Measurements from ENCODE around the gene SMIM36.
"Not testable (repeated sequence)": the region's sequence is repeated elsewhere in the genome, so short reads cannot be mapped to it uniquely, and the experiment has no call there.

Gene SMIM36

GRCh38 chr17:55448681-55449080 lies 62.6 kb downstream of the SMIM36 start:
- Histone ChIP-seq H2AFZ (ENCODE audit: low read depth, low read length) (no peak overlapping the region), H3K27me3 (ENCODE audit: control insufficient read depth in 1 of 2, insufficient read depth in 1 of 2, low read length in 2 of 2) (no peaks in the 10 kb centered on the region), H3K4ac (ENCODE audit: low read depth in 1 of 2, low read length in 2 of 2) (peak overlapping the region in 1 of 2 experiments; percentile 33), H2BK120ac (ENCODE audit: low read depth, low read length) (no peak overlapping the region), H3K9ac (ENCODE audit: low read length) (no peak overlapping the region), H3K18ac (ENCODE audit: low read depth in 1 of 2, low read length in 2 of 2) (peak overlapping the region in 1 of 2 experiments; percentile 33), H3K4me2 (ENCODE audit: low read length, poor library complexity, severe bottlenecking) (no peak overlapping the region), H3K14ac (ENCODE audit: low read length in 2 of 2) (no peak overlapping the region), H2BK15ac (ENCODE audit: low read depth, poor library complexity, severe bottlenecking) (no peak overlapping the region), H3K27ac (ENCODE audit: low read length, poor library complexity, severe bottlenecking) (peak overlapping the region; percentile 10), H4K91ac (ENCODE audit: low read length) (no peak overlapping the region), H3K23ac (ENCODE audit: low read length in 2 of 2) (no peak overlapping the region), H3K9me3 (ENCODE audit: control insufficient read depth, low read length) (no peaks in the 10 kb centered on the region), H2AK5ac (ENCODE audit: low read length, severe bottlenecking) (no peak overlapping the region), H2BK5ac (ENCODE audit: low read depth, low read length, poor library complexity, severe bottlenecking) (no peak overlapping the region), H2BK12ac (ENCODE audit: low read length in 2 of 2) (no peak overlapping the region), H3K36me3 (ENCODE audit: control insufficient read depth in 1 of 2, insufficient read depth in 2 of 2, low read depth in 1 of 2, low read length in 2 of 2) (no peaks in the 10 kb centered on the region), H3K4me1 (ENCODE audit: control insufficient read depth, insufficient read depth, low read depth, low read length) (peaks cover 19% of the 10 kb centered on the region), H3K4me3 (ENCODE audit: insufficient read depth in 1 of 2, low read depth in 1 of 2, low read length in 2 of 2) (no peak overlapping the region), H4K8ac (ENCODE audit: low read length) (no peak overlapping the region), H3K79me1 (replicated peaks; ENCODE audit: low read length, poor library complexity, severe bottlenecking) (no peaks in the 10 kb centered on the region)
- WGBS, result 9% methylated on average over 4 of the region's 4 CpGs
- peak; percentile 92 for DNase-seq

DNA sequence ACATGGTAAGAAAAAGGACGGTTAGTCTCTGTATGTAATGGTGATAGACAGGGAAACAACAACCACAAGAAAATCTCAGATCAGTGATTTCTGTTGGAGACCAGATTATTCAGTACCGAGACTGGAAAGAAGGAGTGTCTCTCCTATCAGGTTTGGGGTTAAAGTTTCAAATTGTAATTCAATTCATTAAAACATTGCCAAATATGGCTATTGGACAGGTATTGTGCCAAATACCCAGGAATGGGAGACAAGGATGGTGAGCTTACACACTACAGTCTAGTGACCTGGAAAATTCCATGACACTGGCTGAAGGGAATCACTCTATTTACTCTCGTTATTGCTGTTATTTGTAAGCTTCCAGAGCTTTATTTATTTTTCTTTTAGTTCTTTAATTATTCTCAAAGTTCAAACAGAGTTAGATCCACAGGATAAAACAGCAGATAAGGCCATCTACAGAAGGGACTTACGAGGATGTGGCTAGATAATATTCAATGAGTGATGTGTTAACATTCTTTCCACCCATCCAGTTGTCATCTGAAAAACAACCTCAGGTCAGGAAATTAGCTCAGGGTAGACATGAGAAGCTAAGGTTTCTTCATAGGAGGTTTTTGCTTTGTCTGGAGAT lies 64.6 kb downstream of the SMIM36 start:
- H3K4me3 ChIP-seq (ENCODE audit: insufficient read depth in 1 of 2, low read depth in 1 of 2, low read length in 2 of 2), result no peak overlapping the region
- WGBS, result 39% methylated on average over 2 of the region's 4 CpGs

DNA sequence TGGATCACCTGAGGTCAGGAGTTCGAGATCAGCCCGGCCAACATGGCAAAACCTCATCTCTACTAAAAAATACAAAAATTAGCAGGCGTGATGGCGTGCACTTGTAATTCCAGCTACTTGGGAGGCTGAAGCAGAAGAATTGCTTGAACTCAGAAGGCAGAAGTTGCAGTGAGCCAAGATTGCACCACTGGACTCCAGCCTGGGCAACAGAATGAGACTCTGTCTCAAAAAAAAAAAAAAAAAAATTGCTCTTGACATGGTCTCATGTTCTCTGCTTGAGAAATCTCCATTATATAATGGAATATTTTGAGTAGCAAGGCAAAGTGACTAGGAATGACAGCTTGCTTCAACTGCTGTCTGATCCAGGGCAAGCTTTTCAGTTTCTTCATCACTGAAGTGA lies 65.2 kb downstream of the SMIM36 start:
- Histone ChIP-seq H3K27ac (ENCODE audit: low read length, poor library complexity, severe bottlenecking) (peak overlapping the region; percentile 90), H2BK12ac (ENCODE audit: low read length in 2 of 2) (peak overlapping the region in 1 of 2 experiments; percentile 48), H3K4me1 (ENCODE audit: control insufficient read depth, insufficient read depth, low read depth, low read length) (peaks cover 14% of the 10 kb centered on the region), H3K4ac (ENCODE audit: low read depth in 1 of 2, low read length in 2 of 2) (peak overlapping the region in 1 of 2 experiments; percentile 26), H3K18ac (ENCODE audit: low read depth in 1 of 2, low read length in 2 of 2) (peak overlapping the region; percentile 43 to 68)
- not testable (repeated sequence) for H4K8ac ChIP-seq (ENCODE audit: low read length); H3K27me3 ChIP-seq (ENCODE audit: control insufficient read depth in 1 of 2, insufficient read depth in 1 of 2, low read length in 2 of 2); H3K36me3 ChIP-seq (ENCODE audit: control insufficient read depth in 1 of 2, insufficient read depth in 2 of 2, low read depth in 1 of 2, low read length in 2 of 2); H2BK15ac ChIP-seq (ENCODE audit: low read depth, poor library complexity, severe bottlenecking); H3K14ac ChIP-seq (ENCODE audit: low read length in 2 of 2); H3K4me2 ChIP-seq (ENCODE audit: low read length, poor library complexity, severe bottlenecking); H3K9me3 ChIP-seq (ENCODE audit: control insufficient read depth, low read length); H2BK120ac ChIP-seq (ENCODE audit: low read depth, low read length); H2BK5ac ChIP-seq (ENCODE audit: low read depth, low read length, poor library complexity, severe bottlenecking); H2AK5ac ChIP-seq (ENCODE audit: low read length, severe bottlenecking); H4K91ac ChIP-seq (ENCODE audit: low read length); H3K9ac ChIP-seq (ENCODE audit: low read length); H3K79me1 ChIP-seq (replicated peaks; ENCODE audit: low read length, poor library complexity, severe bottlenecking); H2AFZ ChIP-seq (ENCODE audit: low read depth, low read length); H3K23ac ChIP-seq (ENCODE audit: low read length in 2 of 2); H3K4me3 ChIP-seq (ENCODE audit: insufficient read depth in 1 of 2, low read depth in 1 of 2, low read length in 2 of 2)
- 92% methylated on average over 3 of the region's 4 CpGs for WGBS
- peak; percentile 54 for DNase-seq

More for the DNA sequence above, 64.6 kb downstream of the SMIM36 start:
- Histone ChIP-seq H2AK5ac (ENCODE audit: low read length, severe bottlenecking) (no peak overlapping the region), H3K27me3 (ENCODE audit: control insufficient read depth in 1 of 2, insufficient read depth in 1 of 2, low read length in 2 of 2) (no peaks in the 10 kb centered on the region), H3K18ac (ENCODE audit: low read depth in 1 of 2, low read length in 2 of 2) (peak overlapping the region in 1 of 2 experiments; percentile 39), H3K9me3 (ENCODE audit: control insufficient read depth, low read length) (no peaks in the 10 kb centered on the region), H3K4ac (ENCODE audit: low read depth in 1 of 2, low read length in 2 of 2) (no peak overlapping the region), H2BK15ac (ENCODE audit: low read depth, poor library complexity, severe bottlenecking) (no peak overlapping the region), H3K9ac (ENCODE audit: low read length) (no peak overlapping the region), H3K4me2 (ENCODE audit: low read length, poor library complexity, severe bottlenecking) (no peak overlapping the region), H3K23ac (ENCODE audit: low read length in 2 of 2) (no peak overlapping the region), H2AFZ (ENCODE audit: low read depth, low read length) (no peak overlapping the region), H3K27ac (ENCODE audit: low read length, poor library complexity, severe bottlenecking) (no peak overlapping the region), H2BK5ac (ENCODE audit: low read depth, low read length, poor library complexity, severe bottlenecking) (no peak overlapping the region), H4K91ac (ENCODE audit: low read length) (no peak overlapping the region), H3K4me1 (ENCODE audit: control insufficient read depth, insufficient read depth, low read depth, low read length) (peaks cover 16% of the 10 kb centered on the region), H4K8ac (ENCODE audit: low read length) (no peak overlapping the region), H3K79me1 (replicated peaks; ENCODE audit: low read length, poor library complexity, severe bottlenecking) (no peaks in the 10 kb centered on the region), H3K36me3 (ENCODE audit: control insufficient read depth in 1 of 2, insufficient read depth in 2 of 2, low read depth in 1 of 2, low read length in 2 of 2) (no peaks in the 10 kb centered on the region), H3K14ac (ENCODE audit: low read length in 2 of 2) (no peak overlapping the region), H2BK120ac (ENCODE audit: low read depth, low read length) (no peak overlapping the region), H2BK12ac (ENCODE audit: low read length in 2 of 2) (no peak overlapping the region)
- peak; percentile 50 for DNase-seq

DNA sequence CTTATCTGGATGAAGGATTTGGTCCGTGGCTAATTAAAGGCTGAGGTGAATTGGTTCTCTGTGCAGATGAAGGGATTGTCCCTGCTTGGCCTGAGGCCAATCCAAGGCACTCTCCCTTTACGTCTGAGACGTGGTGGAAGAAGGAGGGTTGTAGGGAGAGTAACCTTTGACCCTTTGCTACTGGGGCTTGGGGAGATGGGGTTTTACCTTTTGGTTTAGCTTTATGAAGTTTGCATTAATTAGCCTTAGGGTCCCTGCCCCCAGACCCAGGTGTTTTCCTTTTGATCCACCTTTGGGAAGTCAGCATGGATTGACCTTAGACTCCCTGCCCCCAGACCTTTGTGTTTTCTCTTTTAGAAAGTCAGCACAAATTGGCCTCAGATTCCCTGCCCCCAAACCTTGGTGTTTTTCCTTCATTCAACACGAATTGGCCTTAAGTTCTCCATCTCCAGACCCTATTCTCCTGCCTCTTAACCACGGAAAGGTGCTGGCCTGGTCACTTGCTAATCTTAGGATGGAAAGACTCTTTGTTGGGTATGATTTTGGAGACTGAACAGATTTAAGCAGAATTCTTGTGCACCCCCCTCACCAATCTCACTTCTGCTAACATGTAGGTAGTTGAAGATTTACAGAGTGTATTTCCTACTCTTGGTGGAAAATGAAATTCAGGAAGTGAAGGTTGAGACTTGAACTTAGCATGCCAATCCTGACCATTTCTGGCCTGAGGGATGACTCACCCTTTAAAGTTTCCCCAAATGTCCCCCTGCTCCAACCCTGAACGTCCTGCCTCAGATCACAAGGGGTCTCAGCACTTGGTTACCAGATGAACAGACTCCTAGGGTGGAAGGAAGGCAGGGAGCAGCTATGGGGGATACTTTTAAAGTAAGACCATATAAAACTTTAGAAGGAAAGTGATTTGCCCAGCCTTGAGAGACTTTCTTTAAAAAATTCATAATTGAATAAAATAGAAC lies 66.5 kb downstream of the SMIM36 start:
- 64% methylated on average over 3 of the region's 6 CpGs for WGBS
- no peak overlapping the region for H3K23ac ChIP-seq (ENCODE audit: low read length in 2 of 2)
- H3K4me3 ChIP-seq (ENCODE audit: insufficient read depth in 1 of 2, low read depth in 1 of 2, low read length in 2 of 2), result no peak overlapping the region
- H2BK12ac ChIP-seq (ENCODE audit: low read length in 2 of 2), result peak overlapping the region; percentile 92 to 99
- peak overlapping the region; percentile 90 for H3K27ac ChIP-seq (ENCODE audit: low read length, poor library complexity, severe bottlenecking)
- peak overlapping the region; percentile 95 for H2AK5ac ChIP-seq (ENCODE audit: low read length, severe bottlenecking)
- peak overlapping the region; percentile 73 to 80 for H3K4ac ChIP-seq (ENCODE audit: low read depth in 1 of 2, low read length in 2 of 2)
- peak overlapping the region; percentile 80 for H4K8ac ChIP-seq (ENCODE audit: low read length)
- peak overlapping the region in 1 of 2 experiments; percentile 56 for H3K14ac ChIP-seq (ENCODE audit: low read length in 2 of 2)
- H2BK120ac ChIP-seq (ENCODE audit: low read depth, low read length), result peak overlapping the region; percentile 99
- no peaks in the 10 kb centered on the region for H3K9me3 ChIP-seq (ENCODE audit: control insufficient read depth, low read length)
- H3K79me1 ChIP-seq (replicated peaks; ENCODE audit: low read length, poor library complexity, severe bottlenecking), result no peaks in the 10 kb centered on the region
- no peak overlapping the region for H3K4me2 ChIP-seq (ENCODE audit: low read length, poor library complexity, severe bottlenecking)
- H4K91ac ChIP-seq (ENCODE audit: low read length), result peak overlapping the region; percentile 91
- H2BK15ac ChIP-seq (ENCODE audit: low read depth, poor library complexity, severe bottlenecking), result no peak overlapping the region
- peak overlapping the region; percentile 87 to 95 for H3K18ac ChIP-seq (ENCODE audit: low read depth in 1 of 2, low read length in 2 of 2)
- H2BK5ac ChIP-seq (ENCODE audit: low read depth, low read length, poor library complexity, severe bottlenecking), result peak overlapping the region; percentile 88
- peak; percentile 68 for DNase-seq
- H3K4me1 ChIP-seq (ENCODE audit: control insufficient read depth, insufficient read depth, low read depth, low read length), result peaks cover 12% of the 10 kb centered on the region
- H2AFZ ChIP-seq (ENCODE audit: low read depth, low read length), result no peak overlapping the region
- H3K9ac ChIP-seq (ENCODE audit: low read length), result peak overlapping the region; percentile 13
- H3K27me3 ChIP-seq (ENCODE audit: control insufficient read depth in 1 of 2, insufficient read depth in 1 of 2, low read length in 2 of 2), result no peaks in the 10 kb centered on the region
- no peaks in the 10 kb centered on the region for H3K36me3 ChIP-seq (ENCODE audit: control insufficient read depth in 1 of 2, insufficient read depth in 2 of 2, low read depth in 1 of 2, low read length in 2 of 2)

Data from mesenchymal stem cell (in vitro differentiated cells and primary cell).